PFSK-1 (cell line): ENCODE measurements around the gene DIAPH2.

Source experiments
- FOXP2 ChIP-seq: optimal IDR thresholded peaks from 2 replicates; pipeline ENCODE3; 2011; ENCODE audit warnings: borderline replicate concordance, control low read depth, inconsistent platforms; ENCODE audit not compliant: insufficient read depth; ENCODE audit errors: extremely low read length, extremely low read depth
- POLR2AphosphoS5 ChIP-seq: IDR thresholded peaks from 2 replicates; pipeline ENCODE4 v1.6.1; 2012; ENCODE audit warnings: low read depth, mild to moderate bottlenecking, control low read depth, low read length, moderate library complexity
- SIN3A ChIP-seq: IDR thresholded peaks from 2 replicates; pipeline ENCODE4 v1.6.1; 2012; ENCODE audit warnings: mild to moderate bottlenecking, low read length, moderate library complexity, borderline replicate concordance; ENCODE audit not compliant: insufficient read depth
- TAF1 ChIP-seq: IDR thresholded peaks from 2 replicates; pipeline ENCODE4 v1.6.1; 2012; ENCODE audit warnings: low read length, control low read depth, borderline replicate concordance; ENCODE audit not compliant: insufficient read depth
- TF ChIP-seq, protein P1 (sequence below), 2 experiments: IDR thresholded peaks; 2 replicates each; pipeline versions ENCODE4 v1.6.1 to v1.8.0; 2011 to 2012; ENCODE audit warnings: low read depth in 2 of 2, low read length in 2 of 2, control low read depth in 1 of 2, inconsistent platforms in 1 of 2, mild to moderate bottlenecking in 1 of 2, moderate library complexity in 1 of 2; ENCODE audit not compliant: insufficient read depth in 1 of 2

DIAPH2 gene

DNA sequence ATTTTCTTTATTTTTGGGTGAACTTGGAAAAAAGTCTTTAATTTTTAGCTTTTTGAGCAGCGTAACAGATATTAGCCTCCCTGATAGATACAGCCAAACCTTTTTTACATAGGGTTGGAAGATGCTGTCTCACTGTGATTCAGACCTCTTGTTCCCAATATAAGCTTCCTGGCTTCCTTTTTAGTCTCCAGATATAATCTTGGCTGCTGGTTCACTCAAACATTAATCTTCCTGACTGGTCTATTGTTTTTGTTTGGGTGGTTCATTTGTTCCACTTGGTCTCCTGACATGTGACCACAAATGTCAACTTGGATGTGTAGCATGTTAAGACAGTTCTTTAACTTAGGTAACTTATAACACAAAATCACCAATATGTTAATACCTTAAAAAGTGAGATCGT is 222.1 kb downstream of the DIAPH2 start:
- no peak for TF ChIP-seq FOXP2
- no peak for TF ChIP-seq SIN3A
- TF ChIP-seq POLR2AphosphoS5 = no peak
- TF ChIP-seq, protein P1, sequence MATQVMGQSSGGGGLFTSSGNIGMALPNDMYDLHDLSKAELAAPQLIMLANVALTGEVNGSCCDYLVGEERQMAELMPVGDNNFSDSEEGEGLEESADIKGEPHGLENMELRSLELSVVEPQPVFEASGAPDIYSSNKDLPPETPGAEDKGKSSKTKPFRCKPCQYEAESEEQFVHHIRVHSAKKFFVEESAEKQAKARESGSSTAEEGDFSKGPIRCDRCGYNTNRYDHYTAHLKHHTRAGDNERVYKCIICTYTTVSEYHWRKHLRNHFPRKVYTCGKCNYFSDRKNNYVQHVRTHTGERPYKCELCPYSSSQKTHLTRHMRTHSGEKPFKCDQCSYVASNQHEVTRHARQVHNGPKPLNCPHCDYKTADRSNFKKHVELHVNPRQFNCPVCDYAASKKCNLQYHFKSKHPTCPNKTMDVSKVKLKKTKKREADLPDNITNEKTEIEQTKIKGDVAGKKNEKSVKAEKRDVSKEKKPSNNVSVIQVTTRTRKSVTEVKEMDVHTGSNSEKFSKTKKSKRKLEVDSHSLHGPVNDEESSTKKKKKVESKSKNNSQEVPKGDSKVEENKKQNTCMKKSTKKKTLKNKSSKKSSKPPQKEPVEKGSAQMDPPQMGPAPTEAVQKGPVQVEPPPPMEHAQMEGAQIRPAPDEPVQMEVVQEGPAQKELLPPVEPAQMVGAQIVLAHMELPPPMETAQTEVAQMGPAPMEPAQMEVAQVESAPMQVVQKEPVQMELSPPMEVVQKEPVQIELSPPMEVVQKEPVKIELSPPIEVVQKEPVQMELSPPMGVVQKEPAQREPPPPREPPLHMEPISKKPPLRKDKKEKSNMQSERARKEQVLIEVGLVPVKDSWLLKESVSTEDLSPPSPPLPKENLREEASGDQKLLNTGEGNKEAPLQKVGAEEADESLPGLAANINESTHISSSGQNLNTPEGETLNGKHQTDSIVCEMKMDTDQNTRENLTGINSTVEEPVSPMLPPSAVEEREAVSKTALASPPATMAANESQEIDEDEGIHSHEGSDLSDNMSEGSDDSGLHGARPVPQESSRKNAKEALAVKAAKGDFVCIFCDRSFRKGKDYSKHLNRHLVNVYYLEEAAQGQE (IDR thresholded peaks at IDR 0.05; ENCODE audit: insufficient read depth in 1 of 2, low read depth in 2 of 2, low read length in 2 of 2) = no peak
- TF ChIP-seq TAF1 = no peak

DNA sequence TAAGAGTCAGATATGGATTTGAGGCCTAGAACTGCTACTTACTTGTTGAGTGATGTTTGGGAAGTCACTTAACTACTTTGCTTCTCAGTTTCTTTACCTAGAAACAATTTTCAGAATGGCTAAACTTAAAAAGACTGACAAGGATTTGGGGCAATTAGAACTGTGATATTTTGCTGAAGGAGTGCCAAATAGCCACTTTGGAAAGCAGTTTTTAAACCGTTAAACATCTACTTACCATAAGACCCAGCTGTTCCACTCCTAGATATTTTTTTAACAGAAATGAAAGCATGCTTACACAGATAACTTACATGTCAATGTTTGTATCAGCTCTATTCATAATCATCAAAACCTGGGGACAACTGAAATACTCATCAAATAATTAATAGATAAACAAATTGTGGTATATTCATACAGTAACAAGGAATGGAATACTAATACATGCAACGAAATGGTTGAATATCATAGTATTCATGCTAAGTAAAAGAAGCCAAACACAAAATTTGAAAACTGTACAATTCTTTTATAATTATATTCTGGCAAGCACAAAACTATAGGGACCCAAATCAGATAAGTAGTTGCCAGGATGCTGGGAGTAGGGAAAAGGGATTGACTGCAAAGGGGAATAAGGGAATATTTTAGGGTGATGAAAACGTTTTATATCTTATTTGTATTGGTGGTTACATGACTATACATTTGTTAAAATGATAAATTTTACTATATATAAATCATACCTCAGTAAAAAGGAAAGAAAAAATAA is 223.1 kb downstream of the DIAPH2 start:
- TF ChIP-seq, protein P1 (IDR thresholded peaks at IDR 0.05; ENCODE audit: insufficient read depth in 1 of 2, low read depth in 2 of 2, low read length in 2 of 2) = no peak
- TF ChIP-seq TAF1 (no peak), POLR2AphosphoS5 (no peak), SIN3A (no peak), FOXP2 (no peak)

GRCh38 chrX:96909291-96909690 is 224.6 kb downstream of the DIAPH2 start:
- no peak for TF ChIP-seq SIN3A
- no peak for TF ChIP-seq FOXP2
- TF ChIP-seq TAF1 = no peak
- TF ChIP-seq, protein P1 (IDR thresholded peaks at IDR 0.05; ENCODE audit: insufficient read depth in 1 of 2, low read depth in 2 of 2, low read length in 2 of 2) = no peak
- TF ChIP-seq POLR2AphosphoS5 = no peak

- no peak for TF ChIP-seq TAF1
- no peak for TF ChIP-seq SIN3A
- no peak for TF ChIP-seq POLR2AphosphoS5
- no peak for TF ChIP-seq FOXP2
- TF ChIP-seq, protein P1 (IDR thresholded peaks at IDR 0.05; ENCODE audit: insufficient read depth in 1 of 2, low read depth in 2 of 2, low read length in 2 of 2) = no peak
These were observed 234.2 kb downstream of the DIAPH2 start for GRCh38 chrX:96918864-96919263.
